Right lobe of liver (tissue), 4 donors: ENCODE data around the gene OR4C3.
"Not testable (repeated sequence)": the region's sequence is repeated elsewhere in the genome, so short reads cannot be mapped to it uniquely, and the experiment has no call there.

ENCODE experiments used
- POLR2A ChIP-seq: fragments of 450-650 bp; IDR thresholded peaks from one replicate; pipeline ENCODE4 v1.6.1; 2017; ENCODE audit warnings: antibody characterized with exemption, mild to moderate bottlenecking
- TF ChIP-seq, protein P1 (sequence below), 4 donors: fragments of 200-600 bp in 3 of 4; fragments of 450-650 bp in 1 of 4; IDR thresholded peaks; one replicate each; pipeline versions ENCODE4 v1.5.1 to v1.8.0; 2016 to 2022; ENCODE audit warnings: antibody characterized with exemption in 4 of 4, mild to moderate bottlenecking in 2 of 4
- donor health status: DM: no; HTN: no; CAD: no.
- donor health status: DM: no; HTN: no; CAD: no.
- donor health status: DM: no; HTN: yes; CAD: no.

DNA sequence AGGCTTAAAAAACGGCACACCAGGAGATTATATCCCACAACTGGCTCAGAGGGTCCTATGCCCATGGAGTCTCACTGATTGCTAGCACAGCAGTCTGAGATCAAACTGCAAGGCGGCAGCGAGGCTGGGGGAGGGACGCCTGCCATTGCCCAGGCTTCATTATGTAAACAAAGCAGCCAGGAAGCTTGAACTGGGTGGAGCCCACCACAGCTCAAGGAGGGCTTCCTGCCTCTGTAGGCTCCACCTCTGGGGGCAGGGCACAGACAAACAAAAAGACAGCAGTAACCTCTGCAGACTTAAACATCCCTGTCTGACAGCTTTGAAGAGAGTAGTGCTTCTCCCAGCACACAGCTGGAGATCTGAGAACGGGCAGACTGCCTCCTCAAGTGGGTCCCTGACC, 21.6 kb downstream of the OR4C3 start:
- TF ChIP-seq, protein P1, sequence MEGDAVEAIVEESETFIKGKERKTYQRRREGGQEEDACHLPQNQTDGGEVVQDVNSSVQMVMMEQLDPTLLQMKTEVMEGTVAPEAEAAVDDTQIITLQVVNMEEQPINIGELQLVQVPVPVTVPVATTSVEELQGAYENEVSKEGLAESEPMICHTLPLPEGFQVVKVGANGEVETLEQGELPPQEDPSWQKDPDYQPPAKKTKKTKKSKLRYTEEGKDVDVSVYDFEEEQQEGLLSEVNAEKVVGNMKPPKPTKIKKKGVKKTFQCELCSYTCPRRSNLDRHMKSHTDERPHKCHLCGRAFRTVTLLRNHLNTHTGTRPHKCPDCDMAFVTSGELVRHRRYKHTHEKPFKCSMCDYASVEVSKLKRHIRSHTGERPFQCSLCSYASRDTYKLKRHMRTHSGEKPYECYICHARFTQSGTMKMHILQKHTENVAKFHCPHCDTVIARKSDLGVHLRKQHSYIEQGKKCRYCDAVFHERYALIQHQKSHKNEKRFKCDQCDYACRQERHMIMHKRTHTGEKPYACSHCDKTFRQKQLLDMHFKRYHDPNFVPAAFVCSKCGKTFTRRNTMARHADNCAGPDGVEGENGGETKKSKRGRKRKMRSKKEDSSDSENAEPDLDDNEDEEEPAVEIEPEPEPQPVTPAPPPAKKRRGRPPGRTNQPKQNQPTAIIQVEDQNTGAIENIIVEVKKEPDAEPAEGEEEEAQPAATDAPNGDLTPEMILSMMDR (IDR thresholded peaks at IDR 0.05), result not testable (repeated sequence)
- not testable (repeated sequence) for TF ChIP-seq POLR2A
